HG02885 (cell line): ENCODE measurements around the gene TAL1.

ENCODE experiments used
- ATAC-seq: cut with Tn5 transposase; IDR thresholded peaks from one replicate; pipeline ENCODE4 v1.9.1; 2021; ENCODE audit warnings: mild to moderate bottlenecking; ENCODE audit not compliant: unreplicated experiment, poor library complexity

The TAL1 gene

GRCh38 chr1:47229886-47230691 lies 1.9 kb downstream of the TAL1 start:
- no peak for ATAC-seq

- no peak for ATAC-seq
Measured at GRCh38 chr1:47229031-47229885, 2.8 kb downstream of the TAL1 start.

- ATAC-seq = no peak
Measured at GRCh38 chr1:47228644-47229030, 3.4 kb downstream of the TAL1 start.

GRCh38 chr1:47227341-47228232 lies 4.4 kb downstream of the TAL1 start:
- ATAC-seq = no peak

GRCh38 chr1:47226839-47227215 lies 5.2 kb downstream of the TAL1 start:
- no peak for ATAC-seq

GRCh38 chr1:47226121-47226838 lies 5.7 kb downstream of the TAL1 start:
- no peak for ATAC-seq

GRCh38 chr1:47225430-47226100 lies 6.5 kb downstream of the TAL1 start:
- ATAC-seq = no peak

- ATAC-seq = no peak
Measured at GRCh38 chr1:47224676-47225399, 7.2 kb downstream of the TAL1 start.

GRCh38 chr1:47223921-47224675 lies 7.9 kb downstream of the TAL1 start:
- no peak for ATAC-seq

GRCh38 chr1:47223174-47223920 lies 8.7 kb downstream of the TAL1 start:
- ATAC-seq = no peak

- ATAC-seq = no peak
Measured at GRCh38 chr1:47222476-47222875, 9.5 kb downstream of the TAL1 start.

GRCh38 chr1:47219590-47220220 lies 12.3 kb downstream of the TAL1 start:
- ATAC-seq = no peak

- ATAC-seq = no peak
Measured at GRCh38 chr1:47219001-47219400, 13.0 kb downstream of the TAL1 start.

GRCh38 chr1:47216278-47217059 lies 15.6 kb downstream of the TAL1 start:
- no peak for ATAC-seq

GRCh38 chr1:47215713-47216112 lies 16.3 kb downstream of the TAL1 start:
- ATAC-seq = no peak

- no peak for ATAC-seq
Measured at GRCh38 chr1:47214549-47214948, 17.5 kb downstream of the TAL1 start.
